ENCODE measurements around the gene KCTD5. TPM values are rescaled to one million over a fixed set of nuclear protein-coding genes. Genes with fewer than 3 reads are reported as not detected.

KCTD5 gene
- total RNA-seq, 1 donor from 2014 or later = 17.5 TPM

GRCh38 chr16:2697401-2697948 lies 15.2 kb downstream of the KCTD5 start:
- DNase-seq (ENCODE audit: low spot score) = no peak

- no peak for DNase-seq (ENCODE audit: low spot score)
Measured at GRCh38 chr16:2698103-2698870, 16.0 kb downstream of the KCTD5 start.

- no peak for DNase-seq (ENCODE audit: low spot score)
Measured at GRCh38 chr16:2698965-2699750, 16.8 kb downstream of the KCTD5 start.

- no peak for DNase-seq (ENCODE audit: low spot score)
Measured at GRCh38 chr16:2699791-2700600, 17.7 kb downstream of the KCTD5 start.

- no peak for DNase-seq (ENCODE audit: low spot score)
Measured at GRCh38 chr16:2700786-2701185, 18.5 kb downstream of the KCTD5 start.

GRCh38 chr16:2701272-2701671 lies 18.9 kb downstream of the KCTD5 start:
- DNase-seq (ENCODE audit: low spot score) = no peak

GRCh38 chr16:2701713-2702437 lies 19.6 kb downstream of the KCTD5 start:
- DNase-seq (ENCODE audit: low spot score) = no peak

- DNase-seq (ENCODE audit: low spot score) = no peak
Measured at GRCh38 chr16:2702438-2702825, 20.1 kb downstream of the KCTD5 start.

GRCh38 chr16:2702871-2703745 lies 20.8 kb downstream of the KCTD5 start:
- DNase-seq (ENCODE audit: low spot score) = no peak

GRCh38 chr16:2704166-2704982 lies 22.1 kb downstream of the KCTD5 start:
- no peak for DNase-seq (ENCODE audit: low spot score)

- no peak for DNase-seq (ENCODE audit: low spot score)
Measured at GRCh38 chr16:2704983-2705275, 22.6 kb downstream of the KCTD5 start.

- DNase-seq (ENCODE audit: low spot score) = no peak
Measured at GRCh38 chr16:2705351-2705750, 23.0 kb downstream of the KCTD5 start.

- no peak for DNase-seq (ENCODE audit: low spot score)
Measured at GRCh38 chr16:2706085-2706484, 23.8 kb downstream of the KCTD5 start.

- DNase-seq (ENCODE audit: low spot score) = no peak
Measured at GRCh38 chr16:2706611-2707311, 24.4 kb downstream of the KCTD5 start.

- DNase-seq (ENCODE audit: low spot score) = no peak
Measured at GRCh38 chr16:2707368-2708289, 25.3 kb downstream of the KCTD5 start.

- DNase-seq (ENCODE audit: low spot score) = no peak
Measured at GRCh38 chr16:2708290-2708639, 25.9 kb downstream of the KCTD5 start.

GRCh38 chr16:2708955-2709587 lies 26.7 kb downstream of the KCTD5 start:
- DNase-seq (ENCODE audit: low spot score) = no peak

- no peak for DNase-seq (ENCODE audit: low spot score)
Measured at GRCh38 chr16:2709588-2709984, 27.3 kb downstream of the KCTD5 start.

All from ureter (tissue), 1 donor.